Natural killer cell (primary cell): Measurements from ENCODE around the gene NFAT5. TPM values are rescaled to one million over a fixed set of nuclear protein-coding genes. Genes with fewer than 3 reads are reported as not detected.

ENCODE experiments used
- ATAC-seq, 3 donors: fragments of 150-1000 bp in 2 of 3; fragments of 200-7000 bp in 1 of 3; cut with Tn5 transposase; 1 replicate in 1 of 3; 2 replicates in 2 of 3; pipeline ENCODE4 v1.10.0; 2021; ENCODE audit warnings: mild to moderate bottlenecking in 2 of 3, moderate library complexity in 2 of 3
- DNase-seq, 2 donors: peaks; one replicate each; pipeline versions ENCODE4 v3.0.0 to v3.0.0-alpha.2; 2013 to 2021; ENCODE audit warnings: mixed read lengths in 1 of 2
- H3K27ac ChIP-seq: one replicate; pipeline ENCODE4 v1.5.1; 2013; ENCODE audit warnings: mild to moderate bottlenecking, low read length
- H3K27me3 ChIP-seq: one replicate; pipeline ENCODE4 v1.6.1; 2013; ENCODE audit warnings: low read length; ENCODE audit not compliant: control insufficient read depth, insufficient read depth
- H3K36me3 ChIP-seq: one replicate; pipeline ENCODE4 v1.6.1; 2013; ENCODE audit warnings: low read length; ENCODE audit not compliant: control insufficient read depth, insufficient read depth
- H3K4me1 ChIP-seq: one replicate; pipeline ENCODE4 v1.6.1; 2013; ENCODE audit warnings: low read length; ENCODE audit not compliant: control insufficient read depth, insufficient read depth
- H3K4me3 ChIP-seq: one replicate; pipeline ENCODE4 v1.5.1; 2013; ENCODE audit warnings: low read length
- H3K9me3 ChIP-seq: one replicate; pipeline ENCODE4 v1.6.1; 2013; ENCODE audit warnings: low read length; ENCODE audit not compliant: control insufficient read depth, insufficient read depth
- H3K27ac Mint-ChIP-seq, 2 donors: one replicate each; pipeline ENCODE4 v1.8.0; 2022; ENCODE audit warnings: mild to moderate bottlenecking in 2 of 2, mixed read lengths in 2 of 2, moderate library complexity in 1 of 2
- H3K27me3 Mint-ChIP-seq, 2 donors: one replicate each; pipeline ENCODE4 v1.8.0; 2022; ENCODE audit warnings: low read depth in 2 of 2, mixed read lengths in 2 of 2
- H3K36me3 Mint-ChIP-seq: one replicate; pipeline ENCODE4 v1.8.0; 2022; ENCODE audit warnings: mixed read lengths
- H3K4me1 Mint-ChIP-seq, 2 donors: one replicate each; pipeline ENCODE4 v1.8.0; 2022; ENCODE audit warnings: mixed read lengths in 2 of 2
- H3K4me3 Mint-ChIP-seq: one replicate; pipeline ENCODE4 v1.8.0; 2022; ENCODE audit warnings: mild to moderate bottlenecking, moderate library complexity, mixed read lengths
- H3K9me3 Mint-ChIP-seq, 2 donors: one replicate each; pipeline ENCODE4 v1.8.0; 2022; ENCODE audit warnings: mixed read lengths in 2 of 2
- CTCF ChIP-seq: fragments of 200-600 bp; IDR thresholded peaks from one replicate; pipeline ENCODE4 v1.8.0; 2022; ENCODE audit warnings: antibody characterized with exemption
- WGBS: methylation state at CpG from one replicate; pipeline ENCODE4 v1.1.7; 2013; ENCODE audit warnings: missing lambda C conversion rate; ENCODE audit not compliant: insufficient coverage; 5-methylcytosine and 5-hydroxymethylcytosine counted together
- intact Hi-C: fragments of 100-400 bp; cut with micrococcal nuclease; formaldehyde crosslinking; loops from one replicate; pipeline ENCODE4 v1.14.2; 2022
- total RNA-seq, 4 donors: library from RNA; stranded (reverse); fragments of 120-200 nt in 1 of 4; gene quantifications; one replicate each; pipeline versions ENCODE4 v1.2.3 to v1.2.4, GENCODE V29; 2013 to 2022

The NFAT5 gene
- total RNA-seq, 3 donors from 2014 or later (not counting 1 experiment from before 2014, with no cell fraction given) = 70.0 to 73.6 (median 70.6) TPM

- H3K27me3 ChIP-seq = no peaks in the 10 kb centered on the region
- no peak for ATAC-seq
- peaks cover 55% of the 10 kb centered on the region for H3K36me3 ChIP-seq
- H3K27ac ChIP-seq = no peak overlapping the region
- H3K9me3 ChIP-seq = no peaks in the 10 kb centered on the region
- peaks cover 0 to 5% of the 10 kb centered on the region in 2 donors for H3K4me1 Mint-ChIP-seq
- no peaks in the 10 kb centered on the region for H3K27me3 Mint-ChIP-seq
- TF ChIP-seq CTCF = no peak
- no peak overlapping the region for H3K4me3 Mint-ChIP-seq
- no peaks in the 10 kb centered on the region for H3K4me1 ChIP-seq
- no peak for DNase-seq
- H3K36me3 Mint-ChIP-seq = peaks cover 9% of the 10 kb centered on the region
- H3K4me3 ChIP-seq = no peak overlapping the region
- intact Hi-C loops = no loop called here
- H3K27ac Mint-ChIP-seq = no peak overlapping the region
- WGBS = 84% methylated on average over 8 of the region's 8 CpGs
- H3K9me3 Mint-ChIP-seq = no peaks in the 10 kb centered on the region
Measured at GRCh38 chr16:69741519-69741918, 175.8 kb downstream of the NFAT5 start.

GRCh38 chr16:69741951-69742904 lies 176.5 kb downstream of the NFAT5 start:
- no peak for TF ChIP-seq CTCF
- Mint-ChIP-seq H3K27me3 (no peaks in the 10 kb centered on the region), H3K36me3 (peaks cover 9% of the 10 kb centered on the region), H3K4me1 (peaks cover 0 to 6% of the 10 kb centered on the region in 2 donors), H3K4me3 (no peak overlapping the region), H3K9me3 (no peaks in the 10 kb centered on the region), H3K27ac (no peak overlapping the region)
- no peaks in the 10 kb centered on the region for H3K4me1 ChIP-seq
- DNase-seq (no peak), ATAC-seq (no peak)
- intact Hi-C loops = no loop called here
- 96% methylated on average over 41 of the region's 41 CpGs for WGBS
- H3K4me3 ChIP-seq = no peak overlapping the region
- H3K27me3 ChIP-seq = no peaks in the 10 kb centered on the region
- H3K36me3 ChIP-seq = peaks cover 61% of the 10 kb centered on the region
- no peaks in the 10 kb centered on the region for H3K9me3 ChIP-seq
- no peak overlapping the region for H3K27ac ChIP-seq

- Mint-ChIP-seq H3K9me3 (no peaks in the 10 kb centered on the region), H3K4me1 (peaks cover 0 to 10% of the 10 kb centered on the region in 2 donors), H3K4me3 (no peak overlapping the region), H3K27me3 (no peaks in the 10 kb centered on the region), H3K27ac (peak overlapping the region in 1 of 2 donors; percentile 61), H3K36me3 (peaks cover 9% of the 10 kb centered on the region)
- no peak for ATAC-seq
- WGBS = 97% methylated on average over 35 of the region's 35 CpGs
- H3K27me3 ChIP-seq = no peaks in the 10 kb centered on the region
- no peak overlapping the region for H3K27ac ChIP-seq
- H3K9me3 ChIP-seq = no peaks in the 10 kb centered on the region
- DNase-seq = no peak
- H3K36me3 ChIP-seq = peaks cover 83% of the 10 kb centered on the region
- no peaks in the 10 kb centered on the region for H3K4me1 ChIP-seq
- no peak for TF ChIP-seq CTCF
- intact Hi-C loops = no loop called here
- no peak overlapping the region for H3K4me3 ChIP-seq
Measured at GRCh38 chr16:69744363-69745231, 178.8 kb downstream of the NFAT5 start.
